OCI-LY7 (cell line): Measurements from ENCODE around the gene IRS4.

Experiments used
- CTCF ChIP-seq: fragments of 200-600 bp; sonication (generic); conservative IDR thresholded peaks from 2 replicates; pipeline ENCODE4 v1.5.1; 2014; ENCODE audit warnings: mild to moderate bottlenecking, antibody characterized with exemption, low read length, moderate library complexity, mixed read lengths
- EZH2phosphoT487 ChIP-seq: fragments of 200-600 bp; sonication (generic); IDR thresholded peaks from 2 replicates; pipeline ENCODE4 v1.6.1; 2018; ENCODE audit warnings: low read depth, borderline replicate concordance, mild to moderate bottlenecking, mixed run types, antibody characterized with exemption, low read length, moderate library complexity, mixed read lengths

- TF ChIP-seq CTCF: no peak
- no peak for TF ChIP-seq EZH2phosphoT487
Observed at GRCh38 chrX:108735679-108736508, 469 bp downstream of the IRS4 start.
